ENCODE results near the gene PAWR.

Gene PAWR

DNA sequence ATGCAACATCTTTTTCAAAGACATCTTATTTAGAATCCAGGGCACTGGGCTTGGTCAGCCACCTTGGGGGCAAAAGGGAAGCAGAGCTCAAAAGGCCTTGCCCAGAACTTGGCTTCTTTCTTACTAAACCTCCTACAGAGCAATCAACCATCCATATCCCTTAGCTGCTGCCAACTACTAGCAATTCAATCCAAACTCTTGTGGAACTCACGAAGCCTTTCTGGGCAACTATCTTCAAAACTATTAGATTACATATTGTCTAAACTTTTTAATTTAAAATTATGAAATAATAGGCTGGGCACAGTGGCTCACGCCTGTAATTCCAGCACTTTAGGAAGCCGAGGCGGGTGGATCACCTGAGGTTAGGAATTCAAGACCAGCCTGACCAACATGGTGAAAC is 95.5 kb downstream of the PAWR start:
- no peak overlapping the region for H3K4me3 ChIP-seq (ENCODE audit: low read length)
- no peak for DNase-seq (ENCODE audit: low read depth)
- TF ChIP-seq, protein P1, sequence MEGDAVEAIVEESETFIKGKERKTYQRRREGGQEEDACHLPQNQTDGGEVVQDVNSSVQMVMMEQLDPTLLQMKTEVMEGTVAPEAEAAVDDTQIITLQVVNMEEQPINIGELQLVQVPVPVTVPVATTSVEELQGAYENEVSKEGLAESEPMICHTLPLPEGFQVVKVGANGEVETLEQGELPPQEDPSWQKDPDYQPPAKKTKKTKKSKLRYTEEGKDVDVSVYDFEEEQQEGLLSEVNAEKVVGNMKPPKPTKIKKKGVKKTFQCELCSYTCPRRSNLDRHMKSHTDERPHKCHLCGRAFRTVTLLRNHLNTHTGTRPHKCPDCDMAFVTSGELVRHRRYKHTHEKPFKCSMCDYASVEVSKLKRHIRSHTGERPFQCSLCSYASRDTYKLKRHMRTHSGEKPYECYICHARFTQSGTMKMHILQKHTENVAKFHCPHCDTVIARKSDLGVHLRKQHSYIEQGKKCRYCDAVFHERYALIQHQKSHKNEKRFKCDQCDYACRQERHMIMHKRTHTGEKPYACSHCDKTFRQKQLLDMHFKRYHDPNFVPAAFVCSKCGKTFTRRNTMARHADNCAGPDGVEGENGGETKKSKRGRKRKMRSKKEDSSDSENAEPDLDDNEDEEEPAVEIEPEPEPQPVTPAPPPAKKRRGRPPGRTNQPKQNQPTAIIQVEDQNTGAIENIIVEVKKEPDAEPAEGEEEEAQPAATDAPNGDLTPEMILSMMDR (conservative IDR thresholded peaks at IDR 0.05; ENCODE audit: low read depth, low read length), result no peak

DNA sequence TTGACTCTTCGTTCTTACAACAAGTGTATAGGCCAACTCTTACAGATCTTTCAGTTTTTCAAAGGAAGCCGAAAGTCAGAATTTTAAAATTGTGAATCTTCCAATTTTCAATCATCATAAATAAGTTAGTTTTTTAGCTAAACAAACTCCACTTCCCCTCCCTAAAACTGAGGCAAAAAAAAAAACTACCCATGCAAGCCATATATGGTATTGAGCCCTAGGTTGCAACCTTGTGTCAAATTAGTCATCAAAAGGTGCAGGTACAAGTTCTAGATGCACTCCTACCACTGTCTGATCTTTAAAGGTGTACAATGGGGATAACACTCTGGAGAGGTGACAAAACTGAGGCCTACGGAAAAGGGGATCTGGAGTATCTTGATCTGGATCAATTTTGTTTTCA is 97.9 kb downstream of the PAWR start:
- no peak for DNase-seq (ENCODE audit: low read depth)
- no peak overlapping the region for H3K4me3 ChIP-seq (ENCODE audit: low read length)
- TF ChIP-seq, protein P1 (conservative IDR thresholded peaks at IDR 0.05; ENCODE audit: low read depth, low read length), result no peak

DNA sequence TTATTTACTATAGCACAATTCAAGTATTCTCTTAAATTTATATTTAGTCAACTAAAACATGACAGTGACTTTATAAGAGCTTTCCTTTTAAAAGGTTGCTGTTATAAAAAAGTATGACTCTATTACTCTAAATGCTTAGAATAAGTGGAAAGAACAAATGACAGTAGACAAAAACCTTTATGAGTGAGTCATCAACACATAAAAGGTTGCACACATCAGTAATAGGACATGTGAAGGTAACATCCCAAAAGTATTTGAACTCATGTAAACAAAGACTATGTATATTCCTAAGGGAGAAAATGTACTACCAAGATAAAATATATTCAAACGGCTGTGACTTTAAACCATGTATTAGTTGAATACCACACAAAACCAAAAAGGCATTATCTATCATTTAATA is 98.8 kb downstream of the PAWR start:
- no peak overlapping the region for H3K4me3 ChIP-seq (ENCODE audit: low read length)
- DNase-seq (ENCODE audit: low read depth), result no peak
- TF ChIP-seq, protein P1 (conservative IDR thresholded peaks at IDR 0.05; ENCODE audit: low read depth, low read length), result no peak

DNA sequence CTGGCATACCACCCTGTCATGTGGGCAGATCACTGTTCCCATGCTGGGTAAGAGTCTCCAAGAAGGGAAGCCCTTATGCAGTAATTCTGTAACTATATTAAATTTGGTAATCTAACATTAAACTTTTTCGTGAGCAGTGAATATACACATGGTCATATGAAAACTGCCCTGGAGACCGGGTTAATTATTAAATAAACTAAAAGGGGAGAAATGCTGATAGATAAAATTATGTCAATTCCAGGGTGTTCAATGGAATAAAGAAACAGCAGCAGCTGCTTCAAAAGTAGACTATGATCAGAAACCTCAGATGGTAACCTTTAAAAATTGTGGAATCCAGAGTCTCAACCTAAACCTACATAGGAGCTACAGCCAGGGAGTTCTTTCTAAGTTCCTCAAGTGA is 100.0 kb downstream of the PAWR start:
- no peak overlapping the region for H3K4me3 ChIP-seq (ENCODE audit: low read length)
- no peak for DNase-seq (ENCODE audit: low read depth)
- TF ChIP-seq, protein P1 (conservative IDR thresholded peaks at IDR 0.05; ENCODE audit: low read depth, low read length), result no peak

DNA sequence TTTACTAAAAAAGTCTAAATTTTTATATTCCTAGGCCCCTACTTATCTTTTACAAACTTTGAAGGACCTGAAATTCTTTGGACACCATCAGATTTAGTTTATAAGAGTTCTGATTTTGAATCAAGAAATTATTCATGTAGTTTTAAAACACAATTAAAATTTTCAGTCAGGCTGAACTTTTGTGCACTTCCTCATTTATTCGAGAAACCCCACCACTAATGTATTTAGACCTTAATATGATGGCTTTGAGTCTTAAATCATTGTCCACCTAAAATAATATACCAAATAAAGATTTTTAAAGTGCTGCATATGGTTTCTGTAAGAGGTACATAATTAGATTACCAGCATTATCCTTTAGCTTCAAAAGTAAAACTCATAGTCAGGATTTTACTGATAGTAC is 103.4 kb downstream of the PAWR start:
- DNase-seq (ENCODE audit: low read depth), result no peak
- TF ChIP-seq, protein P1 (conservative IDR thresholded peaks at IDR 0.05; ENCODE audit: low read depth, low read length), result no peak
- no peak overlapping the region for H3K4me3 ChIP-seq (ENCODE audit: low read length)

DNA sequence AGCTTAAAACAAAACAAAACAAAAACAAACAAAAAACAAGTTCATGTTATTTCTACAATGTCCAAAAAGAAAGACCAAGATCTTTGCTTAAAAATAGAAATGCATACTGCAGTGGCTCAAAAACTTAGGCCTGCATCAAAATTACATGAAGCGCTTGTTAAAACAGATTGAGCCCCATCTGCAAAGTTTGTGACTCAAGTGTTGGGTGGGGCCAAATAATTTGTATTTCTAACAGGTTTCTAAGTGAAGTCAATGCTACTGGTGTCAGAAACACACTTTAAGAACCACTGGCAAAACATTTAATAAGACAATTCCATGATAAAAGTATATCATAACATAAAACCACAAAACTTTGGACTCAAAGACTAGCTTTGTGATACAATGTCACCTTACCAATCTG is 105.6 kb downstream of the PAWR start:
- H3K4me3 ChIP-seq (ENCODE audit: low read length), result no peak overlapping the region
- DNase-seq (ENCODE audit: low read depth), result no peak
- TF ChIP-seq, protein P1 (conservative IDR thresholded peaks at IDR 0.05; ENCODE audit: low read depth, low read length), result no peak

DNA sequence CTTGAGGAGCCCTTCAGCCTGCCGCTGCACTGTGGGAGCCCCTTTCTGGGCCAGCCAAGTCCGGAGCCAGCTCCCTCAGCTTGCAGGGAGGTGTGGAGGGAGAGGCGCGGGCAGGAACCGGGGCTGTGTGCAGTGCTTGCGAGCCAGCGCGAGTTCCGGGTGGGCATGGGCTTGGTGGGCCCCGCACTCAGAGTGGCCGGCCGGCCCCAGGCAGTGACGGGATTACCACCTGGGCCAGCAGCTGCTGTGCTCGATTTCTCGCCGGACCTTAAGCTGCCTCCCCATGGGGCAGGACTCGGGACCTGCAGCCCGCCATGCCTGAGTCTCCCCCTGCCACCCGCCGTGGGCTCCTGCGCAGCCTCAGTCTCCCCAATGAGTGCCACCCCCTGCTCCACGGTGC is 116.9 kb downstream of the PAWR start:
- no peak for DNase-seq (ENCODE audit: low read depth)
- TF ChIP-seq, protein P1 (conservative IDR thresholded peaks at IDR 0.05; ENCODE audit: low read depth, low read length), result no peak

More for the DNA sequence above, 116.9 kb downstream of the PAWR start:
- H3K4me3 ChIP-seq (ENCODE audit: low read length), result no peak overlapping the region
